GM12891 (cell line): ENCODE data around the gene C8B.

ENCODE experiments used
- POLR2A ChIP-seq: IDR thresholded peaks from 2 replicates; pipeline ENCODE4 v1.6.1; 2011; ENCODE audit warnings: low read depth, low read length, control low read depth
- POLR2AphosphoS5 ChIP-seq: IDR thresholded peaks from 2 replicates; pipeline ENCODE4 v1.6.1; 2011; ENCODE audit warnings: low read depth, low read length, control low read depth
- TAF1 ChIP-seq: IDR thresholded peaks from 2 replicates; pipeline ENCODE4 v1.6.1; 2011; ENCODE audit warnings: low read depth, low read length, control low read depth

- no peak for TF ChIP-seq POLR2A
- TF ChIP-seq POLR2AphosphoS5, result no peak
- no peak for TF ChIP-seq TAF1
Observed at GRCh38 chr1:56894014-56894413, 71.8 kb downstream of the C8B start.
